Endodermal cell (in vitro differentiated cells): ENCODE measurements around the gene EEIG2. TPM values are rescaled to one million over a fixed set of nuclear protein-coding genes. Genes with fewer than 3 reads are reported as not detected.

Source experiments
- DNase-seq: peaks from one replicate; pipeline ENCODE4 v3.0.0-alpha.2; 2017
- H3K27ac ChIP-seq: 2 replicates; pipeline ENCODE4 v1.5.1; 2013; ENCODE audit warnings: mild to moderate bottlenecking, low read depth, low read length, moderate library complexity
- H3K27me3 ChIP-seq: 2 replicates; pipeline ENCODE4 v1.6.1; 2013; ENCODE audit warnings: mild to moderate bottlenecking, low read length, moderate library complexity; ENCODE audit not compliant: insufficient read depth, control insufficient read depth, poor library complexity, severe bottlenecking
- H3K36me3 ChIP-seq: 2 replicates; pipeline ENCODE4 v1.7.0; 2013; ENCODE audit warnings: mild to moderate bottlenecking, low read length, moderate library complexity; ENCODE audit not compliant: control insufficient read depth, insufficient read depth
- H3K4me1 ChIP-seq: one replicate; pipeline ENCODE4 v1.7.0; 2013; ENCODE audit warnings: low read length; ENCODE audit not compliant: control insufficient read depth, insufficient read depth
- H3K4me3 ChIP-seq: 2 replicates; pipeline ENCODE4 v1.5.1; 2013; ENCODE audit warnings: mild to moderate bottlenecking, low read length, moderate library complexity
- H3K9ac ChIP-seq: 2 replicates; pipeline ENCODE4 v1.6.1; 2013; ENCODE audit warnings: mild to moderate bottlenecking, low read length, moderate library complexity; ENCODE audit not compliant: poor library complexity, severe bottlenecking; ENCODE audit errors: extremely low read depth
- H3K9me3 ChIP-seq: 2 replicates; pipeline ENCODE4 v1.6.1; 2013; ENCODE audit warnings: mild to moderate bottlenecking, low read length, moderate library complexity; ENCODE audit not compliant: control insufficient read depth
- H3K27ac Mint-ChIP-seq: 2 replicates; pipeline ENCODE4 v1.8.0; 2020; ENCODE audit warnings: mixed read lengths
- H3K27me3 Mint-ChIP-seq: 2 replicates; pipeline ENCODE4 v1.8.0; 2021; ENCODE audit warnings: mild to moderate bottlenecking, mixed read lengths; ENCODE audit not compliant: insufficient read depth
- H3K36me3 Mint-ChIP-seq: 2 replicates; pipeline ENCODE4 v1.8.0; 2020; ENCODE audit warnings: low read depth, mixed read lengths
- H3K4me1 Mint-ChIP-seq: 2 replicates; pipeline ENCODE4 v1.8.0; 2020; ENCODE audit warnings: mixed read lengths
- H3K4me3 Mint-ChIP-seq: 2 replicates; pipeline ENCODE4 v1.8.0; 2020; ENCODE audit warnings: mild to moderate bottlenecking, moderate library complexity, mixed read lengths
- H3K9me3 Mint-ChIP-seq: 2 replicates; pipeline ENCODE4 v1.8.0; 2020; ENCODE audit warnings: mild to moderate bottlenecking, mixed read lengths
- WGBS, 2 experiments: methylation state at CpG; one replicate each; pipeline versions ENCODE4 v1.1.5 to v1.1.7; 2013; ENCODE audit warnings: missing lambda C conversion rate in 2 of 2, mixed read lengths in 1 of 2; ENCODE audit not compliant: insufficient coverage in 1 of 2, insufficient read length in 1 of 2; 5-methylcytosine and 5-hydroxymethylcytosine counted together
- total RNA-seq, 2 donors: library from RNA; stranded (reverse); fragmentation: NEBNext Ultra II Directional in 1 of 2; extraction: Animal tissue kit (Norgen Biotek cat#: 25700) in 1 of 2; gene quantifications; 2 replicates in 1 of 2; 3 replicates in 1 of 2; pipeline ENCODE4 v1.2.1, GENCODE V29; 2021
- TF ChIP-seq, protein P1 (sequence below): fragments of 200-600 bp; sonication (generic); conservative IDR thresholded peaks from 2 replicates; pipeline ENCODE4 v1.5.0; 2021; ENCODE audit warnings: antibody characterized with exemption, mild to moderate bottlenecking

Gene EEIG2
- total RNA-seq, 2 donors from 2014 or later, result 10.2 to 12.9 TPM

DNA sequence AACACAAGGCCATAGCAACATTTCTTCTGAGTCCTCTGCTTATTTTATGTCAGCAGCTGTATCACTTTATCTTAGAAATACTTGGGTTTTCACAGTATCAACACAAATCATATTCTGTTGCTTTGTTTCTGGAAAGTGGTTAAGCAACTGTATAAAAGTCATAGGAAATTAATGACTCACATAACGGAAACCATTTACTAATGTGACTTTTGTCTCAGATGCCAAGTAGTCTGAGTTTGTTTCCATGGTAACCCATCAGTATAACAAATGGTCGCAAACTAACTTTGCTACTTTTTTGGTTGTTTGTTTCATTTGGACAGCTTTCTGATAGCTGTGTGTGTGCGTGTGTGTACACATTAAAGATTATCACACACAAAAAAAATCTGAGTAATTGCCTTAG is 31.1 kb downstream of the EEIG2 start:
- no peak overlapping the region for H3K9ac ChIP-seq
- 86 to 94% methylated on average over 1 to 2 of the region's 3 CpGs for WGBS, 2 experiments

DNA sequence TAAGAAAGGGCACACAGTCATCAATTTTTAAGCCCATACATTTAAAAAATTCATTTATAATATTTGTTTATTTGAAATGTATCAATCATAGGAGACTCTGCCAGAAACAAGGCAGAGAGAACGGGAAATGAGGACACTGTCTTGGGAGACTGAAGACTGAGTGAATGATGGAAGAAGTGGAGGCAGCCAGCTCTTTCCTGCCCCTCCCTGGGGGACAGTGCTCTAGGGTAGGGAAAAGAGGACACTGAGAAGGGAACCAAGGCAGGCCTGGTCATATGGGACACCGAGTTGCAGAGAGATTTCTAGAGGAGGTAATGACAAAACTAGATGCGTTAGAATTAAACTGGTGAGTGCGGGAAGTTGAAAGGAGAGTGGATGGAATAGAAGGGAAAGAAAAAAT is 31.6 kb downstream of the EEIG2 start:
- no peaks in the 10 kb centered on the region for H3K36me3 ChIP-seq
- H3K9ac ChIP-seq, result no peak overlapping the region
- TF ChIP-seq, protein P1, sequence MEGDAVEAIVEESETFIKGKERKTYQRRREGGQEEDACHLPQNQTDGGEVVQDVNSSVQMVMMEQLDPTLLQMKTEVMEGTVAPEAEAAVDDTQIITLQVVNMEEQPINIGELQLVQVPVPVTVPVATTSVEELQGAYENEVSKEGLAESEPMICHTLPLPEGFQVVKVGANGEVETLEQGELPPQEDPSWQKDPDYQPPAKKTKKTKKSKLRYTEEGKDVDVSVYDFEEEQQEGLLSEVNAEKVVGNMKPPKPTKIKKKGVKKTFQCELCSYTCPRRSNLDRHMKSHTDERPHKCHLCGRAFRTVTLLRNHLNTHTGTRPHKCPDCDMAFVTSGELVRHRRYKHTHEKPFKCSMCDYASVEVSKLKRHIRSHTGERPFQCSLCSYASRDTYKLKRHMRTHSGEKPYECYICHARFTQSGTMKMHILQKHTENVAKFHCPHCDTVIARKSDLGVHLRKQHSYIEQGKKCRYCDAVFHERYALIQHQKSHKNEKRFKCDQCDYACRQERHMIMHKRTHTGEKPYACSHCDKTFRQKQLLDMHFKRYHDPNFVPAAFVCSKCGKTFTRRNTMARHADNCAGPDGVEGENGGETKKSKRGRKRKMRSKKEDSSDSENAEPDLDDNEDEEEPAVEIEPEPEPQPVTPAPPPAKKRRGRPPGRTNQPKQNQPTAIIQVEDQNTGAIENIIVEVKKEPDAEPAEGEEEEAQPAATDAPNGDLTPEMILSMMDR, result no peak
- 84 to 92% methylated on average over 4 of the region's 4 CpGs for WGBS, 2 experiments
- no peak overlapping the region for H3K4me3 ChIP-seq
- Mint-ChIP-seq H3K4me3 (no peak overlapping the region), H3K27ac (no peak overlapping the region), H3K9me3 (no peaks in the 10 kb centered on the region), H3K4me1 (peaks cover 10% of the 10 kb centered on the region), H3K27me3 (no peaks in the 10 kb centered on the region), H3K36me3 (no peaks in the 10 kb centered on the region)
- H3K9me3 ChIP-seq, result no peaks in the 10 kb centered on the region
- H3K27me3 ChIP-seq, result no peaks in the 10 kb centered on the region
- H3K4me1 ChIP-seq, result no peaks in the 10 kb centered on the region
- H3K27ac ChIP-seq, result no peak overlapping the region
- DNase-seq, result no peak

More for the DNA sequence above, 31.1 kb downstream of the EEIG2 start:
- no peak overlapping the region for H3K27ac Mint-ChIP-seq
- no peak overlapping the region for H3K4me3 ChIP-seq
- H3K9me3 Mint-ChIP-seq, result no peaks in the 10 kb centered on the region
- H3K4me3 Mint-ChIP-seq, result no peak overlapping the region
- no peaks in the 10 kb centered on the region for H3K4me1 ChIP-seq
- no peaks in the 10 kb centered on the region for H3K27me3 Mint-ChIP-seq
- no peak for DNase-seq
- TF ChIP-seq, protein P1, result no peak
- no peaks in the 10 kb centered on the region for H3K36me3 ChIP-seq
- no peak overlapping the region for H3K27ac ChIP-seq
- peaks cover 10% of the 10 kb centered on the region for H3K4me1 Mint-ChIP-seq
- no peaks in the 10 kb centered on the region for H3K27me3 ChIP-seq
- no peaks in the 10 kb centered on the region for H3K9me3 ChIP-seq
- no peaks in the 10 kb centered on the region for H3K36me3 Mint-ChIP-seq

DNA sequence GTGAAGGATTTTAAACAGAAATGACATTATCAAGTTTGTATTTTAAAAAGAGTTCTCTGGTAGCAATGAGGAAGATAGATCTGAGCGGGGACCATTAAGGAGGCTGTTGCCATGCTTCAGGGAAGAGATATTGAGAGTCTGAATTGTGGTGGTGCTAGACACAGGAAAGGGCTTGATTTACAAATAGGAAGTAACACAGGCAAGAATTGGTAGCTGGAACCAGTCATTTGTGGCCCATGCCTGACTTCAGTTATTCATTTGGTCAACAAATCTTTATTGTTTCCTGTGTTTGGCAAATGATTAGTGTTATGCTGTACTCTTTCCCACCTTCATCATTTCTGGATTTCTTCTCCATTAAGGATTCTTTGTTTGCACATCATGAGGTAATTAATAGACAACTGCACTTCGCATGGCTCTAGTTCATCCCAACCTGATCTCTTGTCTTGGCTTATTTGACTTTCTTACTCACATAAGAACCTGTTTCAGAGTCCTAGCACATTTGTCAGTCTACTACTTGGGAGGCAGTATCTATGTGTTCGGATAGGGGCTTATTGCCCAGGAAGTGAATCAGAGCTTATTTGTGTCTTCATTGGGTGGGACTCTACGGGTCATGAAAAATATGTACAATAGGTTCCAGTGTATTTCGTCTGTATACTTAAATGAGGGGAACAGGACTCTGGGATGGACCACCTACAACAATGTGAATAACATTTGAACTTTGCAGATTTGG is 32.3 kb downstream of the EEIG2 start:
- Histone ChIP-seq H3K27ac (no peak overlapping the region), H3K9me3 (no peaks in the 10 kb centered on the region), H3K4me1 (no peaks in the 10 kb centered on the region), H3K36me3 (no peaks in the 10 kb centered on the region), H3K4me3 (no peak overlapping the region), H3K9ac (no peak overlapping the region), H3K27me3 (no peaks in the 10 kb centered on the region)
- 93 to 96% methylated on average over 3 to 5 of the region's 5 CpGs for WGBS, 2 experiments
- no peak overlapping the region for H3K27ac Mint-ChIP-seq
- TF ChIP-seq, protein P1, result no peak
- no peaks in the 10 kb centered on the region for H3K27me3 Mint-ChIP-seq
- H3K9me3 Mint-ChIP-seq, result no peaks in the 10 kb centered on the region
- H3K4me3 Mint-ChIP-seq, result no peak overlapping the region
- peaks cover 10% of the 10 kb centered on the region for H3K4me1 Mint-ChIP-seq
- no peak for DNase-seq
- no peaks in the 10 kb centered on the region for H3K36me3 Mint-ChIP-seq
